Stimulated activated CD4-positive, alpha-beta T cell treated with anti-CD3 and anti-CD28 coated beads, Interleukin-2, amount 100 ng/mL, for 48 hours (primary cell): ENCODE measurements around the gene TXNDC17.
"Not testable (repeated sequence)": the region's sequence is repeated elsewhere in the genome, so short reads cannot be mapped to it uniquely, and the experiment has no call there.

Experiments
- DNase-seq, 2 donors: peaks; one replicate each; pipeline ENCODE4 v3.0.0-alpha.2; 2020

The TXNDC17 gene

GRCh38 chr17:6663200-6663599, 22.3 kb downstream of the TXNDC17 start:
- DNase-seq, result not testable (repeated sequence)

GRCh38 chr17:6666077-6666521, 25.2 kb downstream of the TXNDC17 start:
- peak; percentile 30 to 32 for DNase-seq

- no peak for DNase-seq
These were observed 25.7 kb downstream of the TXNDC17 start for GRCh38 chr17:6666557-6666956.

GRCh38 chr17:6667516-6667915, 26.7 kb downstream of the TXNDC17 start:
- DNase-seq, result no peak

- no peak for DNase-seq
These were observed 27.4 kb downstream of the TXNDC17 start for GRCh38 chr17:6668219-6668618.

GRCh38 chr17:6668727-6669425, 28.0 kb downstream of the TXNDC17 start:
- DNase-seq, result no peak

- no peak for DNase-seq
These were observed 28.8 kb downstream of the TXNDC17 start for GRCh38 chr17:6669479-6670212.

- DNase-seq, result no peak
These were observed 29.7 kb downstream of the TXNDC17 start for GRCh38 chr17:6670571-6670970.

GRCh38 chr17:6670999-6671398, 30.1 kb downstream of the TXNDC17 start:
- no peak for DNase-seq

GRCh38 chr17:6671431-6671830, 30.6 kb downstream of the TXNDC17 start:
- no peak for DNase-seq

GRCh38 chr17:6674586-6674985, 33.7 kb downstream of the TXNDC17 start:
- DNase-seq, result no peak

- DNase-seq, result no peak
These were observed 34.5 kb downstream of the TXNDC17 start for GRCh38 chr17:6675201-6675825.

- no peak for DNase-seq
These were observed 35.9 kb downstream of the TXNDC17 start for GRCh38 chr17:6676802-6677157.

- peak in 1 of 2 donors; percentile 10 for DNase-seq
These were observed 36.4 kb downstream of the TXNDC17 start for GRCh38 chr17:6677158-6677831.

- DNase-seq, result no peak
These were observed 37.1 kb downstream of the TXNDC17 start for GRCh38 chr17:6677946-6678345.

GRCh38 chr17:6679241-6679640, 38.4 kb downstream of the TXNDC17 start:
- no peak for DNase-seq

GRCh38 chr17:6681176-6681575, 40.3 kb downstream of the TXNDC17 start:
- DNase-seq, result no peak

GRCh38 chr17:6681671-6682070, 40.8 kb downstream of the TXNDC17 start:
- DNase-seq, result no peak

GRCh38 chr17:6682339-6682738, 41.5 kb downstream of the TXNDC17 start:
- DNase-seq, result no peak

GRCh38 chr17:6683081-6683684, 42.3 kb downstream of the TXNDC17 start:
- no peak for DNase-seq

GRCh38 chr17:6683730-6684459, 43.0 kb downstream of the TXNDC17 start:
- no peak for DNase-seq

GRCh38 chr17:6684460-6684783, 43.6 kb downstream of the TXNDC17 start:
- no peak for DNase-seq
